ENCODE measurements around the gene TNK1. TPM values are rescaled to one million over a fixed set of nuclear protein-coding genes. Genes with fewer than 3 reads are reported as not detected.

Gene TNK1
- total and polyA plus RNA-seq, 2 donors (not counting 1 experiment from before 2014, with no cell fraction given) = 11.7 to 23.7 TPM

GRCh38 chr17:7415784-7416183 is 34.9 kb downstream of the TNK1 start:
- DNase-seq (no peak), ATAC-seq (ENCODE audit: low read depth) (no peak)
- H3K4me3 Mint-ChIP-seq = no peak overlapping the region
- H3K9ac ChIP-seq (ENCODE audit: low read length) = no peak overlapping the region
- no peak overlapping the region for H3K27ac Mint-ChIP-seq
- no peak overlapping the region for H3K4me3 ChIP-seq (ENCODE audit: control extremely low read depth in 1 of 5, extremely low read depth in 1 of 5, insufficient read depth in 1 of 5, low read depth in 2 of 5, low read length in 4 of 5)
- no peaks in the 10 kb centered on the region for H3K4me1 Mint-ChIP-seq
- no peaks in the 10 kb centered on the region for H3K9me3 Mint-ChIP-seq (ENCODE audit: insufficient read depth)
- 92% methylated on average over 23 of the region's 23 CpGs for WGBS (ENCODE audit: insufficient coverage)
- ChIA-PET CTCF (no interaction called here), POLR2A (no interaction called here)
- H4K20me1 ChIP-seq (ENCODE audit: control insufficient read depth, insufficient read depth, low read length, poor library complexity, severe bottlenecking) = no peaks in the 10 kb centered on the region
- H3K36me3 ChIP-seq (replicated peaks in 1 of 2; ENCODE audit: control extremely low read depth in 1 of 2, control insufficient read depth in 1 of 2, extremely low read depth in 1 of 2, insufficient read depth in 2 of 2, low read length in 1 of 2) = no peaks in the 10 kb centered on the region
- H3K4me1 ChIP-seq (ENCODE audit: control insufficient read depth in 2 of 2, insufficient read depth in 2 of 2, low read length in 2 of 2) = no peaks in the 10 kb centered on the region
- H3K27me3 ChIP-seq (replicated peaks in 1 of 4; ENCODE audit: control extremely low read depth in 1 of 4, control insufficient read depth in 3 of 4, insufficient read depth in 4 of 4, low read length in 3 of 4) = peaks cover 0 to 2% (median 0%) of the 10 kb centered on the region in 4 experiments
- intact Hi-C loops (cut with micrococcal nuclease) = no loop called here
- no peaks in the 10 kb centered on the region for H3K9me3 ChIP-seq (ENCODE audit: control extremely low read depth in 1 of 3, control insufficient read depth in 2 of 3, insufficient read depth in 1 of 3, low read length in 2 of 3)
- TF ChIP-seq CTCF (IDR thresholded peaks at IDR 0.05) (no peak), EZH2 (IDR thresholded peaks at IDR 0.05; ENCODE audit: borderline replicate concordance, insufficient read depth, low read depth, low read length, poor library complexity, severe bottlenecking) (no peak)
- no peaks in the 10 kb centered on the region for H3K79me2 ChIP-seq (ENCODE audit: control insufficient read depth, insufficient read depth, low read length)
- no peak overlapping the region for H3K27ac ChIP-seq (ENCODE audit: low read length in 2 of 2)
- H2AFZ ChIP-seq (ENCODE audit: insufficient read depth, low read depth, low read length, poor library complexity, severe bottlenecking) = no peak overlapping the region
- H3K4me2 ChIP-seq (replicated peaks; ENCODE audit: low read depth, low read length, poor library complexity, severe bottlenecking) = no peak overlapping the region
- peaks cover 11% of the 10 kb centered on the region for H3K27me3 Mint-ChIP-seq

- H4K20me1 ChIP-seq (ENCODE audit: control insufficient read depth, insufficient read depth, low read length, poor library complexity, severe bottlenecking) = no peaks in the 10 kb centered on the region
- H3K9me3 Mint-ChIP-seq (ENCODE audit: insufficient read depth) = no peaks in the 10 kb centered on the region
- ATAC-seq (ENCODE audit: low read depth) = no peak
- H2AFZ ChIP-seq (ENCODE audit: insufficient read depth, low read depth, low read length, poor library complexity, severe bottlenecking) = no peak overlapping the region
- no peaks in the 10 kb centered on the region for H3K9me3 ChIP-seq (ENCODE audit: control extremely low read depth in 1 of 3, control insufficient read depth in 2 of 3, insufficient read depth in 1 of 3, low read length in 2 of 3)
- H3K27ac Mint-ChIP-seq = no peak overlapping the region
- ChIA-PET CTCF (interaction anchor here (1.2 kb wide), 1 partner anchor 60 kb away, joined by 4 read pairs; no protein-coding TSS in a partner anchor), POLR2A (no interaction called here)
- no peaks in the 10 kb centered on the region for H3K79me2 ChIP-seq (ENCODE audit: control insufficient read depth, insufficient read depth, low read length)
- peaks cover 11% of the 10 kb centered on the region for H3K27me3 Mint-ChIP-seq
- H3K4me3 Mint-ChIP-seq = no peak overlapping the region
- TF ChIP-seq EZH2 (IDR thresholded peaks at IDR 0.05; ENCODE audit: borderline replicate concordance, insufficient read depth, low read depth, low read length, poor library complexity, severe bottlenecking) (no peak), CTCF (IDR thresholded peaks at IDR 0.05) (no peak)
- H3K36me3 ChIP-seq (replicated peaks in 1 of 2; ENCODE audit: control extremely low read depth in 1 of 2, control insufficient read depth in 1 of 2, extremely low read depth in 1 of 2, insufficient read depth in 2 of 2, low read length in 1 of 2) = no peaks in the 10 kb centered on the region
- 80% methylated on average over 4 of the region's 6 CpGs for WGBS (ENCODE audit: insufficient coverage)
- H3K4me3 ChIP-seq (ENCODE audit: control extremely low read depth in 1 of 5, extremely low read depth in 1 of 5, insufficient read depth in 1 of 5, low read depth in 2 of 5, low read length in 4 of 5) = no peak overlapping the region
- DNase-seq = no peak
- no peak overlapping the region for H3K27ac ChIP-seq (ENCODE audit: low read length in 2 of 2)
- H3K4me2 ChIP-seq (replicated peaks; ENCODE audit: low read depth, low read length, poor library complexity, severe bottlenecking) = no peak overlapping the region
- H3K27me3 ChIP-seq (replicated peaks in 1 of 4; ENCODE audit: control extremely low read depth in 1 of 4, control insufficient read depth in 3 of 4, insufficient read depth in 4 of 4, low read length in 3 of 4) = no peaks in the 10 kb centered on the region
- no peak overlapping the region for H3K9ac ChIP-seq (ENCODE audit: low read length)
- no peaks in the 10 kb centered on the region for H3K4me1 Mint-ChIP-seq
- H3K4me1 ChIP-seq (ENCODE audit: control insufficient read depth in 2 of 2, insufficient read depth in 2 of 2, low read length in 2 of 2) = no peaks in the 10 kb centered on the region
- intact Hi-C loops (cut with micrococcal nuclease) = no loop called here
Measured at GRCh38 chr17:7416323-7416722, 35.4 kb downstream of the TNK1 start.

Data from B cell (primary cell).